ENCODE measurements around the gene CCDC124.

Gene CCDC124

DNA sequence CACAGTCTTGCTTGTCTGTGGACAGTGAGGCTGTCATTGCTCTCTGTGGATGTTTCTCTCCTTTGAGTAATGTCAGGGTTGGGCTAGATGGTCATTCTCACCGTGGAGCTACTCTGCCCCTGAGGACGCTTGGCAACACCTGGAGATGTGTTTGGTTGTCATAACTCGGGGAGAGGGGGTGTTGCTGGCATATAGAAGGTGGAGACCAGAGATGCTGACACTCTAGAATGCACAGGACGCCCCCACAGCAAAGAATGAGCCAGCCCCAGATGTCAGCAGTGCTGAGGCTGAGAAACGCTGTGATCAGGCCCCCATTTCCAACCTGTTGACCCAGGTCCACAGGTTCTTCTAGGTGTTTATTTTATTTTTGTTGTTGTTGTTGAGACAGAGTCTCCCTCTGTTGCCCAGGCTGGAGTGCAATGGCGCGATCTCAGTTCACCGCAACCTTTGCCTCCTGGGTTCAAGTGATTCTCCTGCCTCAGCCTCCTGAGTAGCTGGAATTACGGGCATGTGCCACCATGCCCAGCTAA lies 4.6 kb downstream of the CCDC124 start:
- no peak for DNase-seq

DNA sequence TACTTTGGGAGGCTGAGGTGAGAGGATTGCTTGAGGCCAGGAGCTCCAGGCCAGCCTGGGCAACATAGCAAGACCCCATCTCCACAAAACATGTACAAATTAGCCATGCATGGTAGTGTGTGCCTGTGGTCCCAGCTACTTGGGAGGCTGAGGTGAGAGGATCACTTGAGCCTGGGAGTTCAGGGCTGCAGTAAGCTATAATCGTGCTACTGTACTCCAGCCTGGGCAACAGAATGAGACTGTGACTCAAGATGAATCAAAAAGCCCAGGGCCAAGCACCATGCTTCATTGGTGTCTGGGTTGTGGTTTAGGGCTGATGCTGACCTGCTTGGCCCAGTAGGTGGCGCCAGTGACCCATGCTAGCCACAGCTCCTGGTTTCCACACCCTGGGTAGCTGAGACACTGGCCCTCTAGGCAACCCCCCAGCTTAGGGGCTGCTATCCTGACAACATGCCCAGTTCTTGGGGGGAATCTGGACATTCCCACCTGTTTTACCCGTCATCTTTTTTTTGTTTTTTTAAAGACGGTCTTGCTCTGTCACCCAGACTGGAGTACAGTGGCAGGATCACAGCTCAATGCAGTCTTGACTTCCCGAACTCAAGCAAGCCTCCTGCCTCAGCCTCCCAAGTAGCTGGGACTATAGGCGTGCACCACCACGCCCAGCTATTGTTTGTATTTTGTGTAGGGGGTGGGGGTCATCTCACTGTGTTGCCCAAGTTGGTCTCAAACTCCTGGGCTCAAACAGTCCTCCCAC lies 5.5 kb downstream of the CCDC124 start:
- DNase-seq = peak; percentile 44

DNA sequence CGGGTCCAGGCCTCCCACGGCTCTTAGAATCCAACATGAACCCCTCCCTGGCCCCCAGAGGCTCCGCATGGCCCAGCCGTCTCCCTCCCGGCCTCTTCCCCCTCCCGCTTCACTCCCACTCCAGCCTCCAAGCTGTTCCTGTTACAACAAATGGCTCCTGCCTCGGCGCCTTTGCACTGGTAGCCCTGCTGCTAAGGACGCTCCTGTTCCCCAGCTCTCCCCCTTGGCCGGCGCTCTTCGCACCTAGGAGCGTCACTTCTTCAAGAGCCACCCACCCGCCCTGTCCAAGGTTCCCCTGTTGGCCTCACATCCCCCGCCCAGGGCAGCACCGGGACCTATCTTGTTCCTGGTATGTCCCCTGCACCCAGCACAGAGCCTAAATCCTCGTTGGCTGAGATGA lies 9.4 kb downstream of the CCDC124 start:
- no peak for DNase-seq

DNA sequence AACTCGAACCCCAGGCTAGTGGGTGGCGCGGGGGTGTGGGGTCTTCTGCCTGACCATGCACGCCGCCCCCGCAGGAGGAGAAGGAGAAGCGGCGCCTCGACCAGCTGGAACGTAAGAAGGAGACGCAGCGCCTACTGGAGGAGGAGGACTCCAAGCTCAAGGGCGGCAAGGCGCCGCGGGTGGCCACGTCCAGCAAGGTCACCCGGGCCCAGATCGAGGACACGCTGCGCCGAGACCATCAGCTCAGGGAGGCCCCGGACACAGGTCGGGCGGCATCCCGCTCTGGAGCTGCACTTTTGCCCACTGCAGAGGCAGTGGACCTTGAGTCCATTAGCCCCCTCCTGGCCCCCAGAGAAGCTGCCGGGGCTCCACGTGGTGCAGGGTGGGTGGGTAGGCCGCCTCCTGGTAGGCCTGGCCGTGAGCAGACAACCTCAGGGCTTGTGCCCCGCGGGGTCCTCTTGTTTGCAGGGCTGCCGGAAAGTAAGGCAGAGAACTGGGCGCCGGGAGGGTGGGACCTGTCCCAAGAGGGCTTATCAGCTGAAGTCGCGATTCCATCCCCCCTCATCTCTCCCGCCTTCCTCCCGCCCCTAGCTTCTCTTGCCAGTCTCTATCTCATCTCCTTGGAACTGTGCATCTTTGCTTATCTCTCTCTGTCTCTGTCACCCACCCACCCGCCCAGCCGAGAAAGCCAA lies 9.9 kb downstream of the CCDC124 start:
- DNase-seq = no peak

DNA sequence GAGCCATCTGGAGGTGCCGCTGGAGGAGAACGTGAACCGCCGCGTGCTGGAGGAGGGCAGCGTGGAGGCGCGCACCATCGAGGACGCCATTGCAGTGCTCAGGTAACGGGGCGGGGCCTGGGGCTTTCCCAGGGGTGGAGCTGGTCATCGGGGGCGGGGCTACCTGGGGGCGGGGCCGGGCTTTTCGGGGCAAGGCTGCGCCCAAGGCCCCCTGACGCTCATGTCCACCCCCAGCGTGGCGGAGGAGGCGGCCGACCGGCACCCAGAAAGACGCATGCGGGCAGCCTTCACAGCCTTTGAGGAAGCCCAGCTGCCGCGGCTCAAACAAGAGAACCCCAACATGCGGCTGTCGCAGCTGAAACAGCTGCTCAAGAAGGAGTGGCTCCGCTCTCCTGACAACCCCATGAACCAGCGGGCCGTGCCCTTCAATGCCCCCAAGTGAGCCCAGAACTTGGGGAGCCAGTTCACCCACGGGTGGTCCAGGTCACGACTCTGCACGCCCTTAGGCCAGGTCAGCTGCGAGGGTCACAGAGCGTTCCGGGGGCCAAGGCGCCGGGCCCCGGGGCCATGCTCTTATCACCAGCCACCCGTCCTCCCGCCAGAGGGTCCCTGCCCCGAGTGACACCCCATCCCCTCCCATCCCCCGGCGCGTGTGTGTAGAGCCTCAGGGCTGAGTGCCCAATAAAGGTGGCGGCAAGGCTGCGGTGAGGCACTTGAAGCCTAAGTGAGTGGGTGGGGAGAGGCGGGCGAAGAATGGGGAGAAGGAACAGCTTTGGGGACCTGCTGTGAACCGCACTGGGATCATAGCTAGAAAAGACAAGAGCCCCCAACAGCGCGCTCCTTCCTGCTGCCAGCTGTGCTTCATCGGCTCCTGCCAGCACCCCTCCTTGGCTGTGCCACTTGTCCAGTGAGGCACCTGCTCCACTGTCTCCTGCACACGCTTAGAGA lies 10.7 kb downstream of the CCDC124 start:
- DNase-seq = no peak

DNA sequence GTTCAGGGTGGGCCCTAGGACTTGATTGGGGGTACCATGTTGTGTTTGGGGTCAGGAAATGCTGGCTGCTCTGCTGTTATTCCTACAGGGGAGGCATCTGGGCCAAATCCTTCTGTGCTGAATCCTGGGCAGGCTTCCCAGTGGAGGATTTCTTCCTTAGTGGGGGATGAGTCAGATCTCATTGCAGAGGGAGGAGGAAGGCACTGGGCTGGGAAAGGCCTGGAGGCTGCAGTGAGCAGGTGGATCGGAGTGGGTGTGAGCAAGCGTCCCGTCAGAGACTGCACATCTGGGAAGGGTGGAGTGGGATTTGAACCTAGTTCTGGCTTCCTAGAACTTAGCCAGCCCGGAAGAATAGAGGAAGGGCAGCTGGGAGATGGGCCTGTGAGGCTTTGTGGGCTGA lies 11.5 kb downstream of the CCDC124 start:
- no peak for DNase-seq

DNA sequence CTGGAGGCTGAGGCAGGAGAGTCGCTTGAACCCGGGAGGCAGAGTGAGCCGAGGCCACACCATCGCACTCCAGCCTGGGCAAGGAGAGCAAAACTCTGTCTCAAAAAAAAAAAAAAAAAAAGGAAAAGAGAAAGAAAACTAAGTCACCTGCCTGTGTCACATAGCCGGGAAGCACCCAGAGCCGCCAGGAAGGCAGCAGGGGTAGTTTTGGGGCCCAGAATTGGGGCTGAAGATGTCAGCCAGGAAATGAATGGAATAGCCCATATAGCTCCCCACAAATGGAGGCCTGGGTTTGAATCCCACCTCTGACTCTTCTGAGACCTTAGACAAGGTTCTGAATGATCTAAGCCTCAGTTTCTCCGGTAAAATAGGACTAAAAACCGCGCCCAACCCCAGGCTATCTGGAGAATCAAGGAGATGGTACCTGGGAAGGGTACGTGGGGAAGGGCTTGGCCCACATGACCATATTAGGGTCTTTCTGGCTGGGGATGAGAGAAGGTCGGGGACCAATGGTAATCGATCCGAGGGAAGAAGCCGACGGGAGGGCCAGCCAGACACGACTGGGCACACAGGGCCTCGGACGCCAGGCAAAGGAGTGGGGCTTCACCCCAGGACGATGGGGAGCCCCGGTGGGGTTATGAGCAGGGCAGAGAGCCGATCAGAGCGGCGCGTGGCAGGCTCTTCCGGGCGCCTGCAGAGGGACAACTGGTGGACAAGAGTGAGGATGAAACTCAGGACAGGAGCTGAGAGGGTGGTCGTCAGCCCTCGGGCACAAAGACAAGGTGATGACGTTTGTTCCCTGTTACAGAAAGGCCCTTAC lies 14.4 kb downstream of the CCDC124 start:
- no peak for DNase-seq

DNA sequence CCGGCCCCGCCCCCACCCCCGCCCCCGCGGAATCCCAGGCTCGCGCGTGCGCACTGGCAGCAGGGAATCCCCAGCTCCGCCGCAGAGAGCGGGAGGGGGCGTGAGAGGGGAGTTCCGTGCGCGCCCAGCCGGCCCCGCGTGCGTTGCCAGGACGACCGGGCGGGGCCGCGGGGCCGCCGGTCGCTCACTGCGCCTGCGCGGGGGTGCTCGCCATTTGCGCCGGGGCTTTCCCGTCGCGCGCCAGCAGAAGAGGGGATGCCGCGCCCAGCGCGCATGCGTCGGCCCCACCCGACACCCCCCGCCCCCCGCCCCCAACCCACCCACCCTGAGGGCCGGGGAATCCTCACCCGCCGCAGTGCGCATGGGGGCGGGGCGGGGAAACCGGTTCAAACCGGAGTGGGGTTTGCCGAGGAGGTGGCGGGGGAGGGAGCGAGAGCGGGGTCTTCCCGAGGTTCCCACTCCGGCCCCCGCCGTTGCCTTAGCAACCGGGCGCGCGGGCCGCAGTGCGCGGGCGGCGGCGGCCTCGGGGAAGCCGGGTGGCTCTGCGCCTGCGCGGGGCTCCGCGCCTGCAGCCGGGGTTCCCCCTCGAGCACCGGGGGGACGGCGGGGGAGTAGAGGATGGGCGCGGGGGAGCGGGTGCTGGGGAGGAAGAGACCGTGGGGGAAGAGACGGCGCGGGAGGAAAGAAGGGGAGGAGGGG lies 15.1 kb downstream of the CCDC124 start:
- DNase-seq = peak; percentile 91

DNA sequence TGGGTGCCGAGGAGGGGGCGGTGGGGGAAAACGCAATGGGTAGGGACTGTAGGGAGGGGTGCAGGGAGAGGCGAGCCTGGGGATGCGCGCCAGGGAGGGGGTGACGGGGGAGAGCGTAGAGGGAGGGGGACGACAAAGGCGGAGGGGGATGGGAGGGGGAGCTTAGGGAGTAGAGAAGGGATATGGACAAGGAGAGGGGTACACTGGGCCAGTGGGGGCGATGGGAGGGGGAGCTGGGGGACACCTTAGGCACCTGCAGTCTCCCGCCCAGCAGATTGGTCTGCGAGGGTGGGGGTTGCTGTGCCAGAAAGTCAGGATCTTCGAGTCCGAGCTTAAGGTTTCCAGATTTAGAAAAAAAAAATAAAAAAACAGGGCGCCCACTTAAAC lies 15.7 kb downstream of the CCDC124 start:
- DNase-seq = no peak

DNA sequence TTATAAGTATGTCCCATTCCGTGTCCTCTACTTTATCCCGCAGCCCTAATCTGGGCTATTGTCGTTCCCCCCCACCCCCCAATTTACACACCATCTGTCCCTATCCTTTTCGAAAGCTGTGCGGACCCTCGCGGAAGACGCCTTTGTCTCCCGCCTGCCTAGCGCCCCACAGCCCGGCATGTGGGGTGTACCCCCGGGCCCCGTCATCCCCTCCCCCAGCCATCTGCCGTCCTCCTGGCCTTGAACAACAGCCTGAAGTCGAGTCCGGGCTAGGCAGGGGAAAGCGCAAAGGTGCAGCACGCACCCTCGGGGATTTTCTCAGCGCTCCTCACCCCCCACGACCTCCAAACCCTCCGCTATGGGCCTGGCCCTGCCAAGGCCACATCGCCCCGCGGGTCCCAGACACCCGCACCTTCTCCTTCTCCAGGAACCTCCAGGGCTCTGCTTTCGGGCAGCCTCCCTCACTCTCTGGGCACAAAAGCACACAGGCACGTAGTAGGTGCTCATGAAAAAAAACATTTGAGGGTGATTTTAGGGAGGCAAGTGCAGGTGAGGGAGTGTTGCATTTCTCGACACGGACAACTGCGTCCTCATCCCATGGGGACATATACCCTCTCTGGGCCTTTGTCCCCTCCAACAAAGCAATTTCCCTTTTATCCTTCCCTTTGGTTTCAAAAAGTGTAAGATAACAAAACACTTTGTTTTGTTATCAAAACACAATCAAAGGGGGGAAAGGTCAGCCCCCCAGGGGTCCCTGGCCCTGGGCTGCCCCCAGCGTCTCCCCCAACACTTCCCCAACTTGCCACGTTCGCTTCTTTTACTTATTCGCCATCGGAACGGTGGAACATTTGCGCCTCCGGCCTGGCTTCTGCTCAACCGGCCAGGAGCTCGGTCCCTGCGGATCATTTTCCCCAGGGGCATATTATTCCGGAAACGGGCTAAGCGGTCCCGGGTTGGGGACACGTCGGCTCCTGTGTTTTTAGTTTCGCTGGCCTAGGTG lies 16.4 kb downstream of the CCDC124 start:
- DNase-seq = no peak

DNA sequence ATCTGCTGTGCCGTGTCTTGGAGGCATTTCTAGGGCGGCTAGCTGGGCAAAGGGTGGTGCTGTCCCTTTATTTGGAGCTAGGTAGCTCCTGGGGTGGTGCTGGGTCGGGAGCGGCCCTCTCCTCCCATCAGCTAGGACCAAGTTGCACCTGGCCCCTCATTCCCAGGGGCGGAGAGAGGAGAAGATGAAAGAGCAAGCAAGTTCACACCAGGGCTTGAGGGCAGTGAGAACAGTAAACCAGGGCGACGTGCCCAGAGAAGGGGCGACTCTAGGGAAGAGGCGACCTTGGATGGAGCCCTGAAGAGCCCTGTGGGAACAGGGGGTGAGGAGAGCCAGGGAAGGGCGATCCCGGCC lies 17.1 kb downstream of the CCDC124 start:
- DNase-seq = no peak

DNA sequence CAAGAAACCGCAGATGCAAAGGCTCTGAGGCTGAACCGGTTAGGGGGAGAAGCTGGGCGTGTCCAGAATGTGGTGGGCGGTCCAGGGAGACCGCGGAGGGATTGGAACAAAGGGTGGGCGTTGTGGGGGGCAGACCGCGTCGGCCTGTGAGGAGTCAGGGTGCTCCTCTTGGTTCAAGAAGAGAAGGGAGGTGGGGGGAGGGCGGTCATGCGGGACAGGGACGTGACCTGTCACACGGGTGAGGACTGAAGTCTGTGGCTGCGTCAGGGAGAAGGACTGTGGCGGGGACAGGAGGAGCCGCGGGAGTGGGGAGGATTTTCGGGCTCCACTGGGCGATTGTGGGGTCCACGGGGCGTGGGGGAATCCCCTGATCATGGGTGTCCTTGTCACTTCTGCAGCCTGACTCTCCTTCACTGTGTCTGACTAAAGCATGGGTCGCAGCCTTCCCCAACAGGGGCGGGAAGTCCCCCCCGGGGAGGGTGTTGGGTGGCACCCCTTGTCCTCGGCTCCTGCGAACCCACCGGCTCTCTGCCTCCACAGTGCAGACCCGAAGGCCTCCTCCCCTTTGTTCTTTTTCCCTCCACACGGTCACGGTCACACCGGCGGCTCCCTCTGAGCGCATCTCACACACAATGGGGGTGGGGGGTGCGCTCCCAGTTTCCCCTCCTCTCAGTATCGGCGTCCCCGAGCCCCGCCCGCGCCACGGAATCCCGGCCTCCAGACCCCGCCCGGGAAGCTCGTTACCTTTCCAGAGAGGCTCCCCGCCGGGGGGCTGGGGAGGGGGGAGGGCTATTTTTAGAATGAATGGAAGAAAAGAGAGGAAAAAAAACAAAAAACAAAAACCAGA lies 17.7 kb downstream of the CCDC124 start:
- no peak for DNase-seq

DNA sequence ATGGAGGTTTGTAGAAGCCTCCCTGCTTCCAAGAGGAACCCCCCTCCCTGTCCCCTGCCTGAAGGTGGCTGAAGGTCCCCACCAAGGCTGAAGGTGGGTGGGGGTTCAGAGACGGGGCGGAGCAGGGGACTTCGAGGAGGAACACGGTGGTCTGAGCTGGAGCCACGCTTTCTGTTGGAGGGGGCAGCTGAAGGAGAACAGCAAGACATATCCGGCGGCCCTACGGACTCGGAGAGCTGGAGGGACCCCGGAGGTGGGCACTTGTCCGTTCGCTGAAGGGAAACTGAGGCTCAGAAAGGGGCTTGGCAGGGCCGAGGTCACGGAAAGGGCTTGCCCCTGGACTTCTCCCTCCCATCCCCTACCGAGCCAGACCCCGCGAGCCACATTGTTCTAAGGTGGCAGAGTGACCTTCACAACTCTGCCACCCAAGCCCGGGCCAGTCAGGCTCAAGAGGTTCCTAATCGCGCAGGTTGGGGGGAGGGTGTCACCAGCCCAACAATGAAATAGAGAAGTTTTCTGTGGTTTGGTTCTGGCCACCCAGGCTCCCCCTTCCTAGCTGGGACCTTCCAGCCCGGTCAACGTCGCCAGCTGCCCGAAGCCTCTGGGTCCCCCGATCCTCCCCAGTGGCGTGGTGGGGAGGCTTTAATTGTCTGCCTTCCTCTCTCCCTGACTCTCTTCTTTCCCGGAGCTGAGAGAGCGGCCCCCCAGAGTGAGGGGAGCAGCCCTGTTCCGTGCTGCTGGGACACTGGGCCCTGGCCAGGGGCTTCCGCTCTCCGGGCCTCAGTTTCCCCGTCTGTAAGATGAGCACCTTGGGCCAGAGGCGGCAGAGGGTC lies 18.6 kb downstream of the CCDC124 start:
- DNase-seq = no peak

DNA sequence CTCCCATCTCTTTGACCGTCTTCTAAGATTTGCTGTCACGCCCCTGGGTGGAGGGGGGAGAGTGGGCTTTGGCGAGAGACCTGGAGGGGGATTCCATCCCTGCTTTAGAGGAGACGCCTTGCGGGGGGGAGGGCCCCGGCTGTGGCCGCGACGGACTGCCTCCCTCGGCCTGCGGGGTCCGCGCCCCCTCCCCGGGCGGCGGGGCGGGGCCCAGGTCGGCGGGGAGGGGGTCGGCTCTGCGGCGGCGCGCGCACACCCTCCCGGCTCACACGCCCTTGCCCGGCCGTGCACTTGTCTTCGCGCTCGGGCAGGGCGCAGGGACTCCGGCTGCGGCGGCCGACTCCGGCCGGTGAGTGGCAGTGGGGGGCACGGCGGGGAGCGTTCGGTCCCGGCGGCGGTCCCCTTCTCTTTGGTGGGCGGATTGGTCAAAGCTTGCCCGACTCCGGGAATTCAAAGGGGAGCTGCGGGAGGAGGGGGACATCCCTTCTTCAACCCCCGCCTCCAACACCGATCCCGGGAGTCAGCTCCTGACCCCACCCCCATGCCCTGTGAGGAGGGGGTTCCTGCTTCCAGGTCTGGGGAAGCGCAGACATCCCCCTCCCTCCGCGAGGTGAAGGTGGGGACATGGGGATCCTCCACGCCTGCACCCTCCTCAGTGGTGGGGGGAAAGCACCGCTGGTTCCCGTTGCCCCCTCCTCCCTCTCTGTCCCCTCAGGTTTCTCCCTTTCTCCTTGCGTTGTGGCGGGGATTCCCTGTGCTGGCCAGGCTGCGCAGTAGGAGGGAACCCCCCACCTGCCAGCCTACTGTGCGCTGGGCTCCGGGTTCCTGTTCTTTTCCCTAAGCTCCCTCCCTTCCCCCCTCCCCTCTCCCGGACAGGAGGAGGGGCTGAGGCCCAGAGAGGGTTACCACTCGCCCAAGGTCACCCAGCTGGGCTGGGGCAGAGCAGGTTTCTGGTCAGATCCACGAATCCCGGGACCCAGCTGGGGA lies 19.5 kb downstream of the CCDC124 start:
- no peak for DNase-seq

DNA sequence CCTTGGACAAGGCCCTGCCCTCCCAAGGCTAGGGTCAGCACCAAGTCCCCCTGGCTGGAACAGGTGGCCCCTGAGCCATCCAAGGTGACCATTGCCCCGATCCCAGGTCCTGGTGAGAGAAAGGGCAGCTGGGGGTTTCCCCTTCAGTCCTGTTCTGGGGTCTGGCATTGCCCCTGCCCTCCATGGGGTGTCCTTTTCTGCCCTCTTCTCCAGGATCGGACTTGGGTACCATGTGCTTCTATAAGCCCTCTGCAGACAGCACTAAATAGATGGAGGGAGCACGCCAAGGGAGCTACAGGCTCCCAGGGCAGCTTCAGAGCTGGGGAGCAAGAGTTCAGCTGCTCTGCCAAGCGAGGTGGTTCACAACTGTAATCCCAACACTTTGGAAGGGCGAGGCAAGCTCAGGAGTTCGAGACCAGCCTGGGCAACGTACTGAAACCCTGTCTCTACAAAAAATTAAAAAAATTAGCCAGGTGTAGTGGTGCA lies 20.5 kb downstream of the CCDC124 start:
- DNase-seq = no peak

DNA sequence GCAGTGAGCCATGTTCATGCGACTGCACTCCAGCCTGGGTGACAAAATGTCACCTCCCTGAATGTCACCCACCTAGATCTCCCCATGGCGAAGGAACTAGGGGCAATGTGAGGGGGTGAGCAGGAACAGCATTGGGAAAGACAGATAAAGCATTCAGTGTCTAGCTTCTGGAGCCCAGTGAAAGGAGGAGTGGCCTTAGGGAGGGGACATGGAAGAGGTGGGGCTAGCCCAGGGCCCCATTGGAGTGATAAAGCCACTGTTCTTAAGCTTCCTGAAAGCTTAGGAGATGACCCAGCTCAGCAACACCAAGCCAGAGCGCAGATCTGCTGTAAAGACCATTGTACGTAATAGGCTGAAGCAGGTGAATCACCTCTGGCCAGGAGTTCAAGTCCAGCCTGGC lies 21.1 kb downstream of the CCDC124 start:
- no peak for DNase-seq

DNA sequence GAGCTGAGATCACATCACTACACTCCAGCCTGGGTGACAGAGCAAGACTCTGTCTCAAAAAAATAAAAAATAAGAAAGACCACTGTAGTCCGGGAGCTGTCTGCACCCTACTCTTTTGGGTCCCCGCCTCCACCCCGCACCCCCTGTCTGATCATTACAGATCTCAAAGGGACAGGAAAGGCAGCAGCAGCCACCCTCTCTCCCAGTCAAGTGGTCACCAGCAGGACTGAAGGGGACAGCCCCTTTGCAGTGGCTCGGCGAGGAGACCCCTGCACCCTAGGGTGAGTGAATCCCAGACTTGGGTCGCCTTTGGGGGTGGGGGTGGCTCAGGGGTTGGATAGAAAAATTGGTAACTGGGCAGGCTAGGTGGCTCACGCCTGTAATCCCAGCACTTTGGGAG lies 21.6 kb downstream of the CCDC124 start:
- DNase-seq = no peak
